HFFc6 (cell line): ENCODE measurements around the gene GSTP1. TPM values are rescaled to one million over a fixed set of nuclear protein-coding genes. Genes with fewer than 3 reads are reported as not detected.
A peak's percentile ranks its signal among the peaks of the same experiment; 100 is the strongest.

Source experiments
- DNase-seq: peaks from one replicate; pipeline ENCODE4 v3.0.0-alpha.2; 2018
- H3K27ac Mint-ChIP-seq: 2 replicates; pipeline ENCODE4 v1.8.0; 2020; ENCODE audit warnings: mild to moderate bottlenecking, mixed read lengths
- H3K27me3 Mint-ChIP-seq: 2 replicates; pipeline ENCODE4 v1.8.0; 2021; ENCODE audit warnings: mild to moderate bottlenecking, moderate library complexity, mixed read lengths; ENCODE audit not compliant: insufficient read depth
- H3K36me3 Mint-ChIP-seq: 2 replicates; pipeline ENCODE4 v1.8.0; 2021; ENCODE audit warnings: low read depth, mixed read lengths
- H3K4me1 Mint-ChIP-seq: 2 replicates; pipeline ENCODE4 v1.8.0; 2020; ENCODE audit warnings: low read depth, mixed read lengths
- H3K4me3 Mint-ChIP-seq: 2 replicates; pipeline ENCODE4 v1.8.0; 2020; ENCODE audit warnings: mild to moderate bottlenecking, moderate library complexity, mixed read lengths
- H3K9me3 Mint-ChIP-seq: 2 replicates; pipeline ENCODE4 v1.8.0; 2020; ENCODE audit warnings: mild to moderate bottlenecking, mixed read lengths
- total RNA-seq, 6 experiments: library from RNA; stranded (reverse); fragmentation: NEBNext Ultra II Directional; extraction: Animal tissue kit (Norgen Biotek cat#: 25700); gene quantifications; 2 replicates in 1 of 6; 3 replicates in 5 of 6; pipeline ENCODE4 v1.2.3, GENCODE V29; 2021
- TF ChIP-seq, protein P1 (sequence below): fragments of 200-600 bp; sonication (generic); IDR thresholded peaks from 2 replicates; pipeline ENCODE4 v1.5.0; 2021; ENCODE audit warnings: antibody characterized with exemption, mild to moderate bottlenecking

Gene GSTP1
- total RNA-seq, 6 experiments from 2014 or later: 497 to 569 (median 512) TPM

DNA sequence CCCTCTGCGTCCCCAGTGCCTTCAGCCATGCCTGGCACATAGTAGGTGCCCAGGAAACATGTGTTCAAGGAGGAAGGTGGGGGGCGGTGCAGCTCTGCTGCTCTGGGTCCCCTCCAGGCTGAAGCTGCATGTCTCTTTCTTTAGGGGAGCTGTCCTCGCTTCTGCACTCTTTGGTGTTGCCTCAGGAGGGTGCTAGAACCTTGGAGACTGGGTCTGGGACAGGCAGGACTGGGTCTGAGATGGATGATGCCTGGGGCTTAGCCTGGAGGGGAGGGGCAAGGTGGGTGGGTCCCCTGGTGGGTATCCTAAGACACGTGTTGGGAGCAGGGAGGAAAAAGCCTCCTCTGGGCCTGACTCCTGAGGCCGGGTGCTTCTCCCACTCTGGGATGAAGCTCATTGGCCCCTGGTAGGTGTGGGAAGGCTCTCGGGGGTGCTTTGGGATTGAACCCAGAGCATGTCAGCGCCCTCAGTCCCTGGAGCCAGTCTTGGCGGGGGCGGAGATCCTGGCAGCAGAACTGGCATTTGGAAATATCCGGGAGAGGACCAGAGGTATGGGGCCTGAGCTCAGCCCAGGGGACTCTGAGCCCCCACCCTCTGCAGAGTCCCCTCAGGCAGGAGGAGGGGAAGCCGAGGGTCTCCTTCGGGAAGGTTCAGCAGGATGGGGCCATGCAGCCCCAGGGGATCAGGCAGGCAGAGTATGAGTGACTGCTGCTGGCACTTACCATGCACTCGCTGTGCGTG, 6.7 kb upstream of the GSTP1 start:
- peaks cover 26% of the 10 kb centered on the region for H3K4me1 Mint-ChIP-seq
- DNase-seq: no peak
- no peak overlapping the region for H3K4me3 Mint-ChIP-seq
- H3K36me3 Mint-ChIP-seq: no peaks in the 10 kb centered on the region
- no peaks in the 10 kb centered on the region; the same call in 1 of the 2 replicates for H3K9me3 Mint-ChIP-seq
- H3K27me3 Mint-ChIP-seq: peaks cover 26% of the 10 kb centered on the region
- TF ChIP-seq, protein P1, sequence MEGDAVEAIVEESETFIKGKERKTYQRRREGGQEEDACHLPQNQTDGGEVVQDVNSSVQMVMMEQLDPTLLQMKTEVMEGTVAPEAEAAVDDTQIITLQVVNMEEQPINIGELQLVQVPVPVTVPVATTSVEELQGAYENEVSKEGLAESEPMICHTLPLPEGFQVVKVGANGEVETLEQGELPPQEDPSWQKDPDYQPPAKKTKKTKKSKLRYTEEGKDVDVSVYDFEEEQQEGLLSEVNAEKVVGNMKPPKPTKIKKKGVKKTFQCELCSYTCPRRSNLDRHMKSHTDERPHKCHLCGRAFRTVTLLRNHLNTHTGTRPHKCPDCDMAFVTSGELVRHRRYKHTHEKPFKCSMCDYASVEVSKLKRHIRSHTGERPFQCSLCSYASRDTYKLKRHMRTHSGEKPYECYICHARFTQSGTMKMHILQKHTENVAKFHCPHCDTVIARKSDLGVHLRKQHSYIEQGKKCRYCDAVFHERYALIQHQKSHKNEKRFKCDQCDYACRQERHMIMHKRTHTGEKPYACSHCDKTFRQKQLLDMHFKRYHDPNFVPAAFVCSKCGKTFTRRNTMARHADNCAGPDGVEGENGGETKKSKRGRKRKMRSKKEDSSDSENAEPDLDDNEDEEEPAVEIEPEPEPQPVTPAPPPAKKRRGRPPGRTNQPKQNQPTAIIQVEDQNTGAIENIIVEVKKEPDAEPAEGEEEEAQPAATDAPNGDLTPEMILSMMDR: no peak
- no peak overlapping the region for H3K27ac Mint-ChIP-seq

DNA sequence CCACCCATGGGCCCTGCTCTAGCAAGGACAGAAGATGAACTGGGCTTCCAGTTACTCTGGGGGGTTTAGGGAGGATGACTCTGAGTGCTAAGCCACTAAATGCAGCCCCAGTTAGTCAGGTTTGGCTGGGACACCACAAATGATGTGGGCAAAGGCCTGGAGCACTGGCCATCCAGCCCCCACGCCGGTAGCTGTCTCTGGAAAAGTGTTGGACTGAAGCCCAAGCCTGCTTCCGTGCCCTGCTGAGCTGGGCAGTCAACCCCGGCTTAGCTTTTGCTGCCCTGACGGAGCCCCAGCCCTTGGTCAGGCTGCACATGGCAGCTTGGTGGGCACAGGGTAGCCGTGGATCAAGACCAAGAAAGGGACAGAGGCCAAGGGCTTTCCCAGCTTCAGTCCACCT, 5.7 kb upstream of the GSTP1 start:
- TF ChIP-seq, protein P1: no peak
- Mint-ChIP-seq H3K9me3 (no peaks in the 10 kb centered on the region), H3K27ac (no peak overlapping the region), H3K4me1 (peaks cover 36% of the 10 kb centered on the region), H3K36me3 (no peaks in the 10 kb centered on the region), H3K27me3 (peaks cover 24% of the 10 kb centered on the region), H3K4me3 (no peak overlapping the region)
- no peak for DNase-seq

DNA sequence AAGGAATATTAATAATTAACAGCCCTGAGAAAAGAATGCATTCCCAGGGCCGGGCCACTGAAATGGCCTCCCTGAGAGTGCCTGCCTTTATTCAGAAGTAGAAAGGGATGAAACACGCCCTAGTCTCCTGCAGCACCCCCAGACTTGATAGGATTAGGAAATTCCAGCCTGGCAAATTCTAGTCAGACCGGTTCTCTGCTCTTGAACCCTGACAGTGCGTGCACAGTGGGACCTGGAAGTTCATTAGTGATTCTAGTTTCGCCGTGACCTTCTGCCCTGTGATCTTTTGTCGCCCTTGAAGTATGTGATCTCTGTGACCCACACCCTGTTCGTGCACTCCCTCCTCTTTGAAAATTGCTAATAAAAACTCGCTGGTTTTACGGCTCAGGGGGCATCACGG, 2.1 kb upstream of the GSTP1 start:
- TF ChIP-seq, protein P1: no peak
- no peak for DNase-seq
- H3K4me3 Mint-ChIP-seq: no peak overlapping the region
- peaks cover 3% of the 10 kb centered on the region; the same call in 1 of the 2 replicates for H3K36me3 Mint-ChIP-seq
- peaks cover 24% of the 10 kb centered on the region for H3K27me3 Mint-ChIP-seq
- no peaks in the 10 kb centered on the region for H3K9me3 Mint-ChIP-seq
- no peak overlapping the region for H3K27ac Mint-ChIP-seq
- peaks cover 54% of the 10 kb centered on the region for H3K4me1 Mint-ChIP-seq

DNA sequence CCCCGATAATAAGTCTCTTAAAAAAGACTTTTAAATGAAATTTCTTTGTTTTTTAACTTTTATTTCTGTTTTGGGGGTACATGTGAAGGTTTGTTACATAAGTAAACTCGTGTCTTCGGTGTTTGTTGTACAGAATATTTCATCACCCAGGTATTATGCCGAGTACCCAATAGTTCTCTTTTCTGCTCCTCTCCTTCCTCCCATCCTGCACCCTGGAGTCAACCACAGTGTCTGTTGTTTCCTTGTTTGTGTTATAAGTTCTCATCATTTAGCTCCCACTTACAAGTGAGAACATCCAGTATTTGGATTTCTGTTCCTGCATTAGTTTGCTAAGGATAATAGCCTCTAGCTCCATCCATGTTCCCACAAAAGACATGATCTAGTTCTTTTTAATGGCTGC, 1.6 kb upstream of the GSTP1 start:
- H3K27me3 Mint-ChIP-seq: peaks cover 24% of the 10 kb centered on the region
- H3K4me3 Mint-ChIP-seq: peak overlapping the region; percentile 94; the same call in 1 of the 2 replicates
- peaks cover 58% of the 10 kb centered on the region for H3K4me1 Mint-ChIP-seq
- H3K36me3 Mint-ChIP-seq: peaks cover 7% of the 10 kb centered on the region; the same call in 1 of the 2 replicates
- no peak for DNase-seq
- H3K27ac Mint-ChIP-seq: no peak overlapping the region
- no peaks in the 10 kb centered on the region for H3K9me3 Mint-ChIP-seq
- TF ChIP-seq, protein P1: no peak

DNA sequence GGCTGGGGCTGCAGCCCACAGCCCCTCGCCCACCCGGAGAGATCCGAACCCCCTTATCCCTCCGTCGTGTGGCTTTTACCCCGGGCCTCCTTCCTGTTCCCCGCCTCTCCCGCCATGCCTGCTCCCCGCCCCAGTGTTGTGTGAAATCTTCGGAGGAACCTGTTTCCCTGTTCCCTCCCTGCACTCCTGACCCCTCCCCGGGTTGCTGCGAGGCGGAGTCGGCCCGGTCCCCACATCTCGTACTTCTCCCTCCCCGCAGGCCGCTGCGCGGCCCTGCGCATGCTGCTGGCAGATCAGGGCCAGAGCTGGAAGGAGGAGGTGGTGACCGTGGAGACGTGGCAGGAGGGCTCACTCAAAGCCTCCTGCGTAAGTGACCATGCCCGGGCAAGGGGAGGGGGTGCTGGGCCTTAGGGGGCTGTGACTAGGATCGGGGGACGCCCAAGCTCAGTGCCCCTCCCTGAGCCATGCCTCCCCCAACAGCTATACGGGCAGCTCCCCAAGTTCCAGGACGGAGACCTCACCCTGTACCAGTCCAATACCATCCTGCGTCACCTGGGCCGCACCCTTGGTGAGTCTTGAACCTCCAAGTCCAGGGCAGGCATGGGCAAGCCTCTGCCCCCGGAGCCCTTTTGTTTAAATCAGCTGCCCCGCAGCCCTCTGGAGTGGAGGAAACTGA, 731 bp downstream of the GSTP1 start:
- H3K9me3 Mint-ChIP-seq: no peaks in the 10 kb centered on the region
- DNase-seq: peak; percentile 48
- peaks cover 54% of the 10 kb centered on the region for H3K4me1 Mint-ChIP-seq
- H3K27me3 Mint-ChIP-seq: peaks cover 18% of the 10 kb centered on the region
- H3K27ac Mint-ChIP-seq: peak overlapping the region; percentile 81
- H3K4me3 Mint-ChIP-seq: peak overlapping the region; percentile 94
- H3K36me3 Mint-ChIP-seq: peaks cover 17% of the 10 kb centered on the region; the same call in 1 of the 2 replicates
- TF ChIP-seq, protein P1: no peak
